ENCODE data around the gene ZNF699.

Gene ZNF699

DNA sequence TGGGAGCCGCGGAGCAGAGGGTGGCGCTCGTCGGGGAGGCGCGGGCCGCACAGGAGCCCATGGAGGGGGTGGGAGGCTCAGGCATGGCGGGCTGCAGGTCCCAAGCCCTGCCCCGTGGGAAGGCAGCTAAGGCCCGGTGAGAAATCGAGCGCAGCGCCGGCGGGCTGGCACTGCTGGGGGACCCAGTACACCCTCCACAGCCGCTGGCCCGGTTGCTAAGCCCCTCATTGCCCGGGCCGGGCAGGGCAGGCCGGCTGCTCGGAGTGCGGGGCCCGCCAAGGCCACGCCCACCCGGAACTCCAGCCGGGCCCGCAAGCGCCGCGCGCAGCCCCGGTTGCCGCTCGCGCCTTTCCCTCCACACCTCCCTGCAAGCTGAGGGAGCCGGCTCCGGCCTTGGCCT lies 26.2 kb downstream of the ZNF699 start:
- peak; percentile 14 for DNase-seq

- no peak for DNase-seq
Measured at GRCh38 chr19:9251236-9251635, 58.4 kb downstream of the ZNF699 start.

GRCh38 chr19:9250630-9251029 lies 59.0 kb downstream of the ZNF699 start, which contains the start of gene OR7E24:
Gene OR7E24, plus strand, starts transcription at chr19:9250930. Its CDS starts 114 bp downstream, at chr19:9251044.
- DNase-seq = no peak

All from CD4-positive, alpha-beta T cell treated with Interleukin-17A for 4 hours (primary cell).